Stomach (tissue), 9 donors: ENCODE measurements around the gene PRR5L. TPM values are rescaled to one million over a fixed set of nuclear protein-coding genes. Genes with fewer than 3 reads are reported as not detected.

Experiments
- DNase-seq, 2 donors: peaks; one replicate each; pipeline versions ENCODE4 v3.0.0 to v3.0.0-alpha.2; 2013 to 2019
- H3K27ac ChIP-seq, 5 donors: fragments of 200-600 bp in 4 of 5; sonication (generic) in 4 of 5; one replicate each; pipeline ENCODE4 v1.5.1; 2013 to 2019; ENCODE audit warnings: mild to moderate bottlenecking in 1 of 5, moderate library complexity in 1 of 5
- H3K27me3 ChIP-seq, 3 donors: fragments of 200-600 bp; sonication (generic); one replicate each; pipeline ENCODE4 v1.5.1; 2017 to 2019; ENCODE audit warnings: mixed run types in 1 of 3
- H3K36me3 ChIP-seq, 4 donors: fragments of 200-600 bp; sonication (generic); 1 replicate in 3 of 4; 2 replicates in 1 of 4; pipeline ENCODE4 v1.5.1; 2016 to 2019
- H3K4me1 ChIP-seq, 4 donors: fragments of 200-600 bp; sonication (generic); one replicate each; pipeline ENCODE4 v1.5.1; 2016 to 2019
- H3K4me3 ChIP-seq, 4 donors: fragments of 200-600 bp; sonication (generic) in 3 of 4; one replicate each; pipeline ENCODE4 v1.5.1; 2016 to 2019; ENCODE audit warnings: mild to moderate bottlenecking in 1 of 4
- H3K9me3 ChIP-seq, 4 donors: fragments of 200-600 bp; sonication (generic); one replicate each; pipeline ENCODE4 v1.5.1; 2016 to 2019
- CTCF ChIP-seq, 7 experiments: fragments of 450-650 bp in 4 of 7; fragments of 200-600 bp in 3 of 7; sonication (generic) in 3 of 7; IDR thresholded peaks; one replicate each; pipeline ENCODE4 v1.5.1; 2016 to 2019; ENCODE audit warnings: antibody characterized with exemption in 7 of 7, control low read depth in 2 of 7, mild to moderate bottlenecking in 1 of 7
- EP300 ChIP-seq: sonication (generic); formaldehyde crosslinking; IDR thresholded peaks from one replicate; pipeline ENCODE4 v1.6.1; 2017; ENCODE audit warnings: antibody characterized with exemption
- POLR2A ChIP-seq, 4 donors: fragments of 450-650 bp; IDR thresholded peaks; one replicate each; pipeline ENCODE4 v1.6.1; 2016; ENCODE audit warnings: antibody characterized with exemption in 4 of 4, control low read depth in 2 of 4, mild to moderate bottlenecking in 1 of 4, moderate library complexity in 1 of 4
- POLR2AphosphoS5 ChIP-seq, 3 donors: sonication (generic); formaldehyde crosslinking; IDR thresholded peaks; one replicate each; pipeline ENCODE4 v1.6.1; 2016; ENCODE audit warnings: antibody characterized with exemption in 3 of 3
- WGBS, 5 donors: extraction: QIAGEN DNeasy Blood & Tissue Kit in 3 of 5; methylation state at CpG; one replicate each; pipeline versions ENCODE4 v1.1.5 to v1.1.7; 2013 to 2018; 5-methylcytosine and 5-hydroxymethylcytosine counted together
- intact Hi-C: fragments of 100-400 bp; cut with DNase I; formaldehyde crosslinking; loops from one replicate; pipeline ENCODE4 v1.15.1; 2023; ENCODE audit warnings: low total_unique reads
- polyA plus RNA-seq, 3 donors: library from polyadenylated mRNA; stranded (reverse); fragments of 200-250 nt; gene quantifications; one replicate each; pipeline ENCODE4 v1.2.3, GENCODE V29; 2013
- total RNA-seq, 5 donors: library from RNA; depleted of rRNA; stranded (reverse); fragments of >200 nt; gene quantifications; one replicate each; pipeline versions ENCODE4 v1.1.0 to v1.2.3, GENCODE V29; 2014 to 2016
- donor health status: healthy with polysubstance abuse.
- donor health status: Bipolar disorder and iron deficiency.
- donor health status: healthy.

PRR5L gene
- total and polyA plus RNA-seq, 8 donors: 1.4 to 274 (median 2.4) TPM; not detected in 1

GRCh38 chr11:36400766-36401455 lies 104.8 kb downstream of the PRR5L start:
- intact Hi-C loops: no loop called here
- 78 to 91% (median 84%) methylated on average over 21 of the region's 21 CpGs for WGBS, 5 donors
- TF ChIP-seq POLR2AphosphoS5 (IDR thresholded peaks at IDR 0.05) (no peak), EP300 (no peak), CTCF (IDR thresholded peaks at IDR 0.05) (no peak), POLR2A (IDR thresholded peaks at IDR 0.05) (no peak)
- H3K27me3 ChIP-seq: no peaks in the 10 kb centered on the region
- H3K4me3 ChIP-seq: no peak overlapping the region
- no peaks in the 10 kb centered on the region for H3K4me1 ChIP-seq
- no peak overlapping the region for H3K27ac ChIP-seq
- H3K9me3 ChIP-seq: no peaks in the 10 kb centered on the region
- no peak for DNase-seq
- peaks cover 0 to 28% (median 11%) of the 10 kb centered on the region in 4 donors for H3K36me3 ChIP-seq

GRCh38 chr11:36402568-36403170 lies 106.6 kb downstream of the PRR5L start:
- Histone ChIP-seq H3K36me3 (peaks cover 0 to 28% (median 9%) of the 10 kb centered on the region in 4 donors), H3K4me3 (no peak overlapping the region), H3K9me3 (no peaks in the 10 kb centered on the region), H3K27me3 (no peaks in the 10 kb centered on the region), H3K27ac (no peak overlapping the region), H3K4me1 (no peaks in the 10 kb centered on the region)
- TF ChIP-seq CTCF (IDR thresholded peaks at IDR 0.05): no peak
- TF ChIP-seq POLR2AphosphoS5 (IDR thresholded peaks at IDR 0.05): no peak
- TF ChIP-seq POLR2A (IDR thresholded peaks at IDR 0.05): no peak
- TF ChIP-seq EP300: no peak
- no peak for DNase-seq
- intact Hi-C loops: no loop called here
- WGBS, 5 donors: 83 to 90% (median 85%) methylated on average over 10 to 11 of the region's 11 CpGs

GRCh38 chr11:36403661-36404060 lies 107.6 kb downstream of the PRR5L start:
- Histone ChIP-seq H3K27ac (no peak overlapping the region), H3K4me3 (no peak overlapping the region), H3K36me3 (peaks cover 0 to 27% (median 7%) of the 10 kb centered on the region in 4 donors), H3K9me3 (no peaks in the 10 kb centered on the region), H3K27me3 (no peaks in the 10 kb centered on the region), H3K4me1 (peaks cover 0 to 5% (median 0%) of the 10 kb centered on the region in 4 donors)
- TF ChIP-seq CTCF (IDR thresholded peaks at IDR 0.05): no peak
- no peak for TF ChIP-seq EP300
- TF ChIP-seq POLR2A (IDR thresholded peaks at IDR 0.05): no peak
- no peak for TF ChIP-seq POLR2AphosphoS5 (IDR thresholded peaks at IDR 0.05)
- DNase-seq: no peak
- WGBS, 5 donors: 73 to 91% (median 86%) methylated on average over 1 of the region's 1 CpG
- intact Hi-C loops: no loop called here

GRCh38 chr11:36404831-36405230 lies 108.7 kb downstream of the PRR5L start:
- intact Hi-C loops: no loop called here
- no peak for TF ChIP-seq POLR2AphosphoS5 (IDR thresholded peaks at IDR 0.05)
- no peak for TF ChIP-seq EP300
- TF ChIP-seq CTCF (IDR thresholded peaks at IDR 0.05): no peak
- TF ChIP-seq POLR2A (IDR thresholded peaks at IDR 0.05): no peak
- Histone ChIP-seq H3K27ac (no peak overlapping the region), H3K27me3 (no peaks in the 10 kb centered on the region), H3K9me3 (no peaks in the 10 kb centered on the region), H3K36me3 (peaks cover 0 to 21% (median 6%) of the 10 kb centered on the region in 4 donors), H3K4me1 (peaks cover 0 to 17% (median 0%) of the 10 kb centered on the region in 4 donors), H3K4me3 (no peak overlapping the region)
- DNase-seq: no peak
- 76 to 85% (median 80%) methylated on average over 3 of the region's 3 CpGs for WGBS, 5 donors
